ENCODE measurements around the gene ENDOD1.
"Not testable (repeated sequence)": the region's sequence is repeated elsewhere in the genome, so short reads cannot be mapped to it uniquely, and the experiment has no call there.

The ENDOD1 gene

DNA sequence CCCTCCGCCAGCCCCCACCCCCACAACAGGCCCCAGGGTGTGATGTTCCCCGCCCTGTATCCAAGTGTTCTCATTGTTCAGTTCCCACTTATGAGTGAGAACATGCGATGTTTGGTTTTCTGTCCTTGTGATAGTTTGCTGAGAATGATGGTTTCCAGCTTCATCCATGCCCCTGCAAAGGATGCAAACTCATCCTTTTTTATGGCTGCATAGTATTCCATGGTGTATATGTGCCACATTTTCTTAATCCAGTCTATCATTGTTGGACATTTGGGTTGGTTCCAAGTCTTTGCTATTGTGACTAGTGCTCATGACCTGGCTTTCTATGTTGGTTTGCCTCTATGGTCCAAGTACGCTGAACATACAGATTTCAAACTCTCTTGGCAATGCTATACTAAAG, 47.1 kb downstream of the ENDOD1 start:
- intact Hi-C loops (cut with DNase I); DNase-seq: not testable (repeated sequence)

- intact Hi-C loops (cut with DNase I): no loop called here
Measured at GRCh38 chr11:95137299-95137698, 47.7 kb downstream of the ENDOD1 start.

DNA sequence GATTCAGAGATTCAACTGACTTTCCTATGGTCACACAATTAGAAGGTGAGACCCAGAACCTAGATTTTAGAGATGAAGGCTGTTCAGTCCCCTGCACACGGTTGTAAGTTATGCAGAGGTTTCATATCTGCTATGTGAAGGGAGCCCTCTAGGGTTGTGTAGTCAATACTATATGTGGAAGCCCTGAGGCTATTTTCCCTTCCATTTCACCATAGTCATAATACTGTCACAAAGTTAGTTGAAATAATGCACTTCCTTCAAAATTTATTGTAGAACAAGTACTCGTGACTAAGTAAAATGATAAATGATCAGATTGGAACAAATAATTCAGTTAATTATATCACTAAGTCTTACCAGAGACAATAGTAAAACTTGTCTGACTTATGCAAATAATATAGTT, 48.8 kb downstream of the ENDOD1 start:
- no peak for DNase-seq
- intact Hi-C loops (cut with DNase I): no loop called here

More at GRCh38 chr11:95137299-95137698, 47.7 kb downstream of the ENDOD1 start:
- no peak for DNase-seq

GRCh38 chr11:95140397-95141033, 50.9 kb downstream of the ENDOD1 start:
- intact Hi-C loops (cut with DNase I): loop anchor here (10.0 kb wide), 1 partner anchor 46 kb away; no protein-coding TSS in a partner anchor
- no peak for DNase-seq

GRCh38 chr11:95142431-95142830, 52.8 kb downstream of the ENDOD1 start:
- intact Hi-C loops (cut with DNase I): loop anchor here (10.0 kb wide), 1 partner anchor 48 kb away; no protein-coding TSS in a partner anchor
- DNase-seq: no peak

DNA sequence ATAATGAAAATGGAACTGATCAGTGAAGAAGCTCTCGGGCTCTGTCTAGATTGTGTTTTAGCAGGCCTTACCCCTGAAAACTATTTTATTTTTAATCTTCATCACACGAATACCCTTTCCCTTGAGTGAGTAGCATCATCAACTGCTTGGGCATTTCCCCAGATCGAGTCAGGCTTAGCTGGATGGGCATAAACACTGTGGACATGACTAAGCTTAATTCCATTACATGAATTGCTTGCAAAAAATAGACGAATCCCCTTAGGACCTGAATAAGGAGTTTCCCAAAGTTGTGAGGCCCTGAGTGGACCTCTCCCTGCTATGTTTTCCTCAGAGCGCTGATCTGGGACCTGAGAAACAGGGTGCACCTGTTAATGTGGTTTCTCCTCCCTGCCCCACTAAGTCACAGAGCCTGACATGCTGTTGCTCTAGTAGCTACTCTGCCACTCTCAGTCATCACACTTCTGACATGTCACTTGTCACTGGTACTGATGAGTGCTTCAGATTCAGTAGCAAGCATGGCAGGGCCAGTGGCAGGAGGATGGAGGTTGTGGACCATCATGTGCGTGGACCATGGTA, 53.5 kb downstream of the ENDOD1 start:
- intact Hi-C loops (cut with DNase I): loop anchor here (10.0 kb wide), 1 partner anchor 48 kb away; no protein-coding TSS in a partner anchor
- DNase-seq: no peak

- intact Hi-C loops (cut with DNase I): loop anchor here (10.0 kb wide), 1 partner anchor 50 kb away; no protein-coding TSS in a partner anchor
- no peak for DNase-seq
Measured at GRCh38 chr11:95144313-95145235, 54.9 kb downstream of the ENDOD1 start.

- intact Hi-C loops (cut with DNase I): loop anchor here (10.0 kb wide), 1 partner anchor 51 kb away; no protein-coding TSS in a partner anchor
- DNase-seq: no peak
Measured at GRCh38 chr11:95145430-95146060, 55.9 kb downstream of the ENDOD1 start.

DNA sequence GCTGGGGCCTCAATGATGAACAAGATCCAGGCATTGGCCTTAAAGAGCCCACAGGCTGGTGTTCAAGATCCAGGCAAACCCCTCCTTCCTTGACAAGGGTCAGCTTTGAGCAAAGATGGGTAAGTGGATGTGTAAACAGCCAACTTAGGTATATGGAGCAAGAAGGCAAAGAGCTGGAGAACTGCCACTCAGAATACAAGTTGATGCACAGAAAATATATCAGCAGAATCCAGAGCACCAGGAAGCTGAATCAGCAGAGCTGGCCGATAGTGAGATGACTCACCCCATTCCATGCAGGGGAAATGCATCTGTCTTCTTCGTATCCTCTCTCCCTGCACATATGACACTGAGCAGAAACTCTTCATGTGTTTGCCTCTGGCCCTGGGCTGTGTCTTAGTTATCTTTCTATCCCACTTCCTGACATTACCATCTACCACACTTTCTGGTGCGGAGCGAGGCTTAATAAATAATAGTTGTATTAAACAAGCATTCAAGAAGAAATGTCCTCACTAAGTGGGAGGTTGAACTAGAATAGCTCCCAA, 57.8 kb downstream of the ENDOD1 start:
- DNase-seq: peak in 7 of 10 donors; percentile 21 to 93 (median 54)
- intact Hi-C loops (cut with DNase I): loop anchor here (10.0 kb wide), 1 partner anchor 53 kb away; no protein-coding TSS in a partner anchor

DNA sequence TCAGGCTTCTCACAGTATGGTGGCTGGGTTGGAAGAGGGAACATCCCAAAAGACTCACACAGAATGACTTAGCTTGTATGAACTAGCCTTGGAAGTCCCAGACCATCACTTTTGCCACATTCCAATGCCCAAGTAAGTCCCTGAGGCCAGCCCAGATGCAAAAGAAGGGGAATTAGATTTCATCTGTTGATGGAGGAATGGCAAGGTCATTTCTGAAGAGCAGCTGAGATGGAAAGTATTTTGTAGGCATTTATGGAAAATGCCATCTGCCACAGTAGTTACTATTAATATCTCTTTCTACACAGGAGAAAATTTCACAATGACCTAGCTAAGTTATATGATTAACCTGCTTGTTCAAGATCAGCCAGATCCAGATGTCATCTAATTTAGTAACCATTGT, 58.8 kb downstream of the ENDOD1 start:
- intact Hi-C loops (cut with DNase I): loop anchor here (10.0 kb wide), 1 partner anchor 54 kb away; no protein-coding TSS in a partner anchor
- DNase-seq: no peak

DNA sequence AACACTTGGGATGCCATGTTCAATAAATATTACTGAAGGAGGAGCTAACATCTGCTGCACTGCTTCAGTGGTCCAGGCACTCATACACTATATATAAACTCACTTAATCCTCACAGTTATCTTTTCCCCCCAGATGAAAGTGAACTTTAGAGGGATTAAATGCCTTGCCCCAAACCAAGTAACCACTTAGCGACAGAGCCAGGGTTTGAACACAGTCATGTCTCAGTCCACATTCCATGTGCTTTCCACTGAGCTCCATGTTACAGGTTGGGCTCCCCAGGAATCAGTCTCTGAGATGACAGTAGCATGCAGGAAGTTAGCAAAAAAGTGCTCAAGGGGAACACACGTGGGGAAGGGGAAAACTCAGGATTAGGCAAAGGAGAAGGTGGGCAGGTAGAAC, 59.3 kb downstream of the ENDOD1 start:
- intact Hi-C loops (cut with DNase I): loop anchor here (10.0 kb wide), 1 partner anchor 54 kb away; no protein-coding TSS in a partner anchor
- no peak for DNase-seq

GRCh38 chr11:95149651-95150364, 60.2 kb downstream of the ENDOD1 start:
- intact Hi-C loops (cut with DNase I): loop anchor here (2.0 to 10.0 kb wide), 6 partner anchors 55 to 528 kb away; partner anchors contain the start of genes CWC15, KDM4D and SESN3
- DNase-seq: peak; percentile 41 to 96 (median 70)

GRCh38 chr11:95150956-95151684, 61.5 kb downstream of the ENDOD1 start:
- intact Hi-C loops (cut with DNase I): loop anchor here (1.0 to 10.0 kb wide), 6 partner anchors 81 to 613 kb away; partner anchors contain the start of genes CWC15, KDM4D and SESN3
- peak; percentile 82 to 98 (median 90) for DNase-seq

DNA sequence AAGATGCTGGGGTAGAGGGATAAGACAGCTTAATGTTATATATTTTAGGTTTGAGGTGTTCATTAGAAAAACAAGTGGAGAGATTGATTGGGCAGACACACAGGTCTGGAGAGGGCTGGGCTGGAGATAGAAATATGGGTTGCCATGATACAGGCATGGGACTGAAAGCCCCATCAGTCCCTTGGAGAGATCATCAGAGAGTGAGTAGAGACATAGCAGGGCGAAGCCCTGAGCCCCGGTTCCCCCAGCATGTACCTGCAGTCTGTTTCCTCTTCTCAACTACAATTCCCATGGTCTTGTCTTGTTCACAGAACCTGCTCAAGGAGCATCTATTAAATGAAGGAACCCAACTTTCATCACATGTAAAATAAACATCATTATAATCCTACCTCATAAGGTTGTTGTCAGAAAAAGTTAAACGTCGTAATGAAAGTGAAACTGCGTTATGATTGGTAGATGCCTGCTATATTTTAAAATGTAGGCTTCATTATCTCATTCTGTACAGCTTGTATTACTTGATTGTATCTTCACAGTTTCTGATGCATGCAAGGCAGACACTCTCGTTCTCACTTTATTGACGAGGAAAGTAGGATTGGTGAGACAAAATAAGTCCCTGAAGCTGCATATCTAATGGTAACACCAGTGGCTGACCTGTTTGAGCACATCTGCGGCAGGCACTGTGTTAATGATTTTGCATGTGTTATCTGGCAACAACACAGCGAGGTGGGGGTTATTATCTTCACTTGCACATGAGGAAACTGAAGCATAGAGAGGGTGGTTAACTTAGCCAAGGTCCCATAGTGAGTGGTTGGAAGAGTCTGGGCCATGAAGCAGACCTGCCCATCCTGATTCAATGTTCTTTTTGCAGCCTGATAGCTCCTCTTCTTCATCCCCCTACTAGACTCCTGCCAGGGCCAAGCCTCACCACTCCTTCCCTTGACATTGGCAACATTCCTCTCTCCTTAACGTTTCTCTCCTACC, 63.5 kb downstream of the ENDOD1 start:
- no peak for DNase-seq

GRCh38 chr11:95153857-95154246, 64.2 kb downstream of the ENDOD1 start:
- no peak for DNase-seq
- intact Hi-C loops (cut with DNase I): loop anchor here (5.0 to 10.0 kb wide), 3 partner anchors 78 to 532 kb away; partner anchors contain the start of gene SESN3

More for the DNA sequence above, 63.5 kb downstream of the ENDOD1 start:
- intact Hi-C loops (cut with DNase I): loop anchor here (1.0 to 10.0 kb wide), 4 partner anchors 79 to 552 kb away; partner anchors contain the start of gene SESN3

GRCh38 chr11:95154514-95154913, 64.9 kb downstream of the ENDOD1 start:
- peak in 4 of 10 donors; percentile 19 to 84 (median 28) for DNase-seq
- intact Hi-C loops (cut with DNase I): loop anchor here (5.0 to 10.0 kb wide), 3 partner anchors 78 to 532 kb away; partner anchors contain the start of gene SESN3

DNA sequence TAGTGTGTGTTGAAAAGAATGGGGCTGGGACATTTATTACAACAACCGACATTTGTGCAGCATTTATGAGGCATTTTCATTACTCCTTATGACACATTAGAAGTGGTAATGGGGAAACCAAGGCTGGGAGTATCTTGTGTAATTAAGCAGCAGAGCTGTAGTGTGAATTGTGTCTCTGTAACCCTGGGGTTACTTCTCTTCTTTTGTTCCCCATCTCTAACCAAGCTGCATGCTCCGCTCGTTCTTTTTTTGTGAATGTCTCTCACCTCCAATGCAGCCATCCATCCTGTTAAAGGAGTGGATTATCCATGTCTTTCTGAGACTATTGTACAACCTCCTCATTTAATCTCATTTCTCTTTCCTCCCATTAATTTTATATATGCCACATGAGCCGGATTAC, 65.7 kb downstream of the ENDOD1 start:
- no peak for DNase-seq
- intact Hi-C loops (cut with DNase I): loop anchor here (10.0 kb wide), 1 partner anchor 409 kb away; no protein-coding TSS in a partner anchor
